Activated naive CD8-positive, alpha-beta T cell (primary cell): ENCODE results near the gene ACTL6A.
"Not testable (repeated sequence)": the region's sequence is repeated elsewhere in the genome, so short reads cannot be mapped to it uniquely, and the experiment has no call there.

ENCODE experiments used
- H3K27ac Mint-ChIP-seq: one replicate; pipeline ENCODE4 v1.8.0; 2021; ENCODE audit warnings: mixed read lengths
- H3K27me3 Mint-ChIP-seq: one replicate; pipeline ENCODE4 v1.8.0; 2021; ENCODE audit warnings: mixed read lengths
- H3K36me3 Mint-ChIP-seq: one replicate; pipeline ENCODE4 v1.8.0; 2021; ENCODE audit warnings: mixed read lengths
- H3K4me1 Mint-ChIP-seq: one replicate; pipeline ENCODE4 v1.8.0; 2021; ENCODE audit warnings: low read depth, mixed read lengths
- H3K4me3 Mint-ChIP-seq: one replicate; pipeline ENCODE4 v1.8.0; 2021; ENCODE audit warnings: mild to moderate bottlenecking, mixed read lengths
- H3K9me3 Mint-ChIP-seq: one replicate; pipeline ENCODE4 v1.8.0; 2021; ENCODE audit warnings: low read depth, mixed read lengths

ACTL6A gene

GRCh38 chr3:179562591-179563270, at the start of gene ACTL6A:
Gene ACTL6A (plus strand): TSS chr3:179562926. CDS start chr3:179563093, 167 bp downstream.
- H3K27ac Mint-ChIP-seq: peak within 1 kb of the TSS; percentile 99
- H3K36me3 Mint-ChIP-seq: no peaks in the 10 kb centered on the region
- H3K9me3 Mint-ChIP-seq: no peaks in the 10 kb centered on the region
- no peaks in the 10 kb centered on the region for H3K27me3 Mint-ChIP-seq
- H3K4me3 Mint-ChIP-seq: peak within 1 kb of the TSS; percentile 98
- H3K4me1 Mint-ChIP-seq: peaks cover 31% of the 10 kb centered on the region

GRCh38 chr3:179513862-179514261, 48.9 kb upstream of the ACTL6A start:
- Mint-ChIP-seq H3K27me3 (no peaks in the 10 kb centered on the region), H3K4me3 (no peak overlapping the region), H3K4me1 (no peaks in the 10 kb centered on the region), H3K9me3 (peaks cover 6% of the 10 kb centered on the region), H3K27ac (no peak overlapping the region), H3K36me3 (no peaks in the 10 kb centered on the region)

GRCh38 chr3:179516461-179517251, 46.1 kb upstream of the ACTL6A start:
- not testable (repeated sequence) for H3K4me3 Mint-ChIP-seq, H3K36me3 Mint-ChIP-seq, H3K27me3 Mint-ChIP-seq, H3K4me1 Mint-ChIP-seq, H3K9me3 Mint-ChIP-seq, H3K27ac Mint-ChIP-seq

- Mint-ChIP-seq H3K36me3 (no peaks in the 10 kb centered on the region), H3K9me3 (no peaks in the 10 kb centered on the region), H3K27me3 (peaks cover 2% of the 10 kb centered on the region), H3K4me1 (no peaks in the 10 kb centered on the region), H3K27ac (no peak overlapping the region), H3K4me3 (no peak overlapping the region)
Observed at GRCh38 chr3:179526482-179526881, 36.2 kb upstream of the ACTL6A start.

- Mint-ChIP-seq H3K27me3 (peaks cover 2% of the 10 kb centered on the region), H3K9me3 (no peaks in the 10 kb centered on the region), H3K4me1 (no peaks in the 10 kb centered on the region), H3K4me3 (no peak overlapping the region), H3K36me3 (no peaks in the 10 kb centered on the region), H3K27ac (no peak overlapping the region)
Observed at GRCh38 chr3:179526989-179527391, 35.7 kb upstream of the ACTL6A start.

GRCh38 chr3:179528772-179529171, 34.0 kb upstream of the ACTL6A start:
- Mint-ChIP-seq H3K36me3 (no peaks in the 10 kb centered on the region), H3K4me3 (no peak overlapping the region), H3K27ac (no peak overlapping the region), H3K4me1 (no peaks in the 10 kb centered on the region), H3K27me3 (peaks cover 2% of the 10 kb centered on the region), H3K9me3 (no peaks in the 10 kb centered on the region)

GRCh38 chr3:179531576-179531975, 31.1 kb upstream of the ACTL6A start:
- Mint-ChIP-seq H3K27ac (no peak overlapping the region), H3K4me1 (no peaks in the 10 kb centered on the region), H3K9me3 (no peaks in the 10 kb centered on the region), H3K36me3 (no peaks in the 10 kb centered on the region), H3K27me3 (no peaks in the 10 kb centered on the region), H3K4me3 (no peak overlapping the region)

- peaks cover under 1% of the 10 kb centered on the region for H3K27me3 Mint-ChIP-seq
- H3K4me3 Mint-ChIP-seq: no peak overlapping the region
- H3K27ac Mint-ChIP-seq: no peak overlapping the region
Observed at GRCh38 chr3:179533274-179533673, 29.5 kb upstream of the ACTL6A start.

GRCh38 chr3:179536256-179536655, 26.5 kb upstream of the ACTL6A start:
- Mint-ChIP-seq H3K27me3 (peaks cover 3% of the 10 kb centered on the region), H3K4me3 (no peak overlapping the region), H3K4me1 (no peaks in the 10 kb centered on the region)

More at GRCh38 chr3:179533274-179533673, 29.5 kb upstream of the ACTL6A start:
- H3K36me3 Mint-ChIP-seq: no peaks in the 10 kb centered on the region
- H3K4me1 Mint-ChIP-seq: no peaks in the 10 kb centered on the region
- H3K9me3 Mint-ChIP-seq: no peaks in the 10 kb centered on the region

GRCh38 chr3:179541094-179541493, 21.6 kb upstream of the ACTL6A start:
- Mint-ChIP-seq H3K27ac (no peak overlapping the region), H3K4me3 (no peak overlapping the region), H3K36me3 (no peaks in the 10 kb centered on the region)

More at GRCh38 chr3:179536256-179536655, 26.5 kb upstream of the ACTL6A start:
- Mint-ChIP-seq H3K9me3 (no peaks in the 10 kb centered on the region), H3K36me3 (no peaks in the 10 kb centered on the region), H3K27ac (no peak overlapping the region)

GRCh38 chr3:179541596-179541995, 21.1 kb upstream of the ACTL6A start:
- no peaks in the 10 kb centered on the region for H3K36me3 Mint-ChIP-seq
- H3K4me3 Mint-ChIP-seq: no peak overlapping the region
- no peaks in the 10 kb centered on the region for H3K9me3 Mint-ChIP-seq
- H3K4me1 Mint-ChIP-seq: no peaks in the 10 kb centered on the region
- H3K27me3 Mint-ChIP-seq: peaks cover 4% of the 10 kb centered on the region
- H3K27ac Mint-ChIP-seq: no peak overlapping the region

More at GRCh38 chr3:179541094-179541493, 21.6 kb upstream of the ACTL6A start:
- H3K4me1 Mint-ChIP-seq: no peaks in the 10 kb centered on the region
- H3K9me3 Mint-ChIP-seq: no peaks in the 10 kb centered on the region
- peaks cover 4% of the 10 kb centered on the region for H3K27me3 Mint-ChIP-seq

- no peaks in the 10 kb centered on the region for H3K4me1 Mint-ChIP-seq
- H3K9me3 Mint-ChIP-seq: no peaks in the 10 kb centered on the region
- H3K27me3 Mint-ChIP-seq: peaks cover 6% of the 10 kb centered on the region
- H3K4me3 Mint-ChIP-seq: no peak overlapping the region
- H3K27ac Mint-ChIP-seq: no peak overlapping the region
- no peaks in the 10 kb centered on the region for H3K36me3 Mint-ChIP-seq
Observed at GRCh38 chr3:179542375-179542774, 20.4 kb upstream of the ACTL6A start.

- Mint-ChIP-seq H3K36me3 (no peaks in the 10 kb centered on the region), H3K9me3 (no peaks in the 10 kb centered on the region), H3K27ac (no peak overlapping the region), H3K27me3 (peaks cover 5% of the 10 kb centered on the region), H3K4me3 (no peak overlapping the region), H3K4me1 (no peaks in the 10 kb centered on the region)
Observed at GRCh38 chr3:179544981-179545645, 17.6 kb upstream of the ACTL6A start.

GRCh38 chr3:179546814-179547241, 15.9 kb upstream of the ACTL6A start:
- Mint-ChIP-seq H3K36me3 (no peaks in the 10 kb centered on the region), H3K27ac (no peak overlapping the region), H3K4me3 (no peak overlapping the region), H3K9me3 (no peaks in the 10 kb centered on the region), H3K4me1 (no peaks in the 10 kb centered on the region), H3K27me3 (peaks cover 3% of the 10 kb centered on the region)
